Lower leg skin (tissue), 4 donors: Measurements from ENCODE around the gene COL1A2. TPM values are rescaled to one million over a fixed set of nuclear protein-coding genes. Genes with fewer than 3 reads are reported as not detected.

Experiments
- DNase-seq, 2 donors: peaks; one replicate each; pipeline ENCODE4 v3.0.0-alpha.2; 2019; ENCODE audit warnings: low spot score in 2 of 2
- H3K4me3 ChIP-seq: fragments of 200-600 bp; sonication (generic); 2 replicates; pipeline ENCODE4 v1.5.1; 2017; ENCODE audit warnings: mild to moderate bottlenecking, low read depth; ENCODE audit not compliant: poor library complexity, severe bottlenecking
- POLR2A ChIP-seq, 2 donors: fragments of 450-650 bp; IDR thresholded peaks; one replicate each; pipeline ENCODE4 v1.6.1; 2016 to 2017; ENCODE audit warnings: antibody characterized with exemption in 2 of 2, mild to moderate bottlenecking in 1 of 2, moderate library complexity in 1 of 2
- WGBS, 2 donors: methylation state at CpG; one replicate each; pipeline ENCODE4 v1.1.5; 2018; 5-methylcytosine and 5-hydroxymethylcytosine counted together
- intact Hi-C: fragments of 100-400 bp; cut with DNase I; formaldehyde crosslinking; loops from one replicate; pipeline ENCODE4 v1.15.0; 2023; ENCODE audit warnings: low total_unique reads
- total RNA-seq, 4 donors: library from RNA; depleted of rRNA; stranded (reverse); fragments of >200 nt; gene quantifications; one replicate each; pipeline ENCODE4 v1.1.0, GENCODE V29; 2016
- TF ChIP-seq, protein P1 (sequence below), 3 donors: fragments of 450-650 bp; IDR thresholded peaks; one replicate each; pipeline ENCODE4 v1.5.1; 2016; ENCODE audit warnings: antibody characterized with exemption in 3 of 3, mild to moderate bottlenecking in 3 of 3, moderate library complexity in 2 of 3

Gene COL1A2
- total RNA-seq, 4 donors from 2014 or later = 25.7 to 263 (median 33.6) TPM

DNA sequence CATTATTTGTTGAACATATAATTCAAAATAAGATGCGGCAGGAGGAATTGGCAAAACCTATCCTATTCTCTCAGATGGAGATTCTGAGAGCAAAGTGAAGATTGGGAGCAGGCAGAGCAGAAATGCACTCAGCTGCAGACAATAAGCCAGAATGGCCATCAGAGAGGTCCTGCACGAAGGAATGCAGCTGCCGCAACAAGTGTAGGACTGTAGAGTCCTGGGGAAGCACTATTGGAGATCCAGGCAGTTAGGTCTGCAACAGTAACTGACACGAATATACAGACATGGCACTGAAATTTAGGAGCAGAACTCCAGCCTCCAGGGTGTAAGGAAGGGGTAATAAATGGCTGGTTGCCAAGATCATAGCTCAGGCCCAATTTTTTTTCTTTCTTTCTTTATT is 10.4 kb upstream of the COL1A2 start:
- no peak for TF ChIP-seq POLR2A (IDR thresholded peaks at IDR 0.05)
- TF ChIP-seq, protein P1, sequence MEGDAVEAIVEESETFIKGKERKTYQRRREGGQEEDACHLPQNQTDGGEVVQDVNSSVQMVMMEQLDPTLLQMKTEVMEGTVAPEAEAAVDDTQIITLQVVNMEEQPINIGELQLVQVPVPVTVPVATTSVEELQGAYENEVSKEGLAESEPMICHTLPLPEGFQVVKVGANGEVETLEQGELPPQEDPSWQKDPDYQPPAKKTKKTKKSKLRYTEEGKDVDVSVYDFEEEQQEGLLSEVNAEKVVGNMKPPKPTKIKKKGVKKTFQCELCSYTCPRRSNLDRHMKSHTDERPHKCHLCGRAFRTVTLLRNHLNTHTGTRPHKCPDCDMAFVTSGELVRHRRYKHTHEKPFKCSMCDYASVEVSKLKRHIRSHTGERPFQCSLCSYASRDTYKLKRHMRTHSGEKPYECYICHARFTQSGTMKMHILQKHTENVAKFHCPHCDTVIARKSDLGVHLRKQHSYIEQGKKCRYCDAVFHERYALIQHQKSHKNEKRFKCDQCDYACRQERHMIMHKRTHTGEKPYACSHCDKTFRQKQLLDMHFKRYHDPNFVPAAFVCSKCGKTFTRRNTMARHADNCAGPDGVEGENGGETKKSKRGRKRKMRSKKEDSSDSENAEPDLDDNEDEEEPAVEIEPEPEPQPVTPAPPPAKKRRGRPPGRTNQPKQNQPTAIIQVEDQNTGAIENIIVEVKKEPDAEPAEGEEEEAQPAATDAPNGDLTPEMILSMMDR (IDR thresholded peaks at IDR 0.05) = no peak
- intact Hi-C loops = no loop called here
- no peak for DNase-seq
- 82 to 85% methylated on average over 4 of the region's 4 CpGs for WGBS, 2 donors
- no peak overlapping the region for H3K4me3 ChIP-seq

DNA sequence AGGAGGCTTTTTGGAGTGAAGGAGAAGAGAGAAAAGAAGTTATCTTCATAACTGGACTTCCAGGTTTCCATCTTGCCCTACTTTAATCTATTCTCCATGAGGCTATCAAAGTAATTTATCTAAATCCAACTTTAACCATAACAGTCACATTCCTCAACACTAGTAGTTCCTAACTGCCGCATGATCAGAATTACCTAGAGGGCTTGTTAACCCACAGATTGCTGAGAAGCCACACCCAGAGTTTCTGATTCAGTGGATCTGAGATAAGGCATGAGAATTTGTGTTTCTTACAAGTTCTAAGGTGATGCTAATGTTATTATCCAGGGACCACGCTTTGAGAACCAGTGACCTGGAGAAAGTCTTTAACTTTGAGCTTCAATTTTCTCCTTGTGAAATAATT is 8.3 kb upstream of the COL1A2 start:
- no peak overlapping the region for H3K4me3 ChIP-seq
- WGBS, 2 donors = 69 to 72% methylated on average over 2 of the region's 2 CpGs
- intact Hi-C loops = no loop called here
- TF ChIP-seq POLR2A (IDR thresholded peaks at IDR 0.05) = no peak
- TF ChIP-seq, protein P1 (IDR thresholded peaks at IDR 0.05) = no peak
- DNase-seq = no peak

DNA sequence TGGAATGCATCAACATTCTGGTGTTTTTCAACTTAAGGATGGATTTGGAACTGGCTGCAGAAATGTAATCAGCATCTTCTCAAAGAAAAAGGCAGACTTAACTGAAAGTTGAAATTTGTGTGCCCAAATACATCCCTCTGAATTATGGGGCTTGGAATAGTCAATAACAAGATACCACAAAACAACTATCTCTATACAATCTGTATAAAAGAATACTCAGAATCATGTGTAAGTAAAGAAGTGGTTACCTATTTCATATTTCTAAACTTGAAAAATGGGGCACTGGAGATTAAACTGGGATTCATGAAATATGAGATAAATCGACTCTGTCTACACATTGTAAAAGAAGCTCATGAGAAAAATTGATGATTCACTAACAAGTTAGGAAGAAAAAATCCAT is 6.2 kb upstream of the COL1A2 start:
- intact Hi-C loops = no loop called here
- no peak overlapping the region for H3K4me3 ChIP-seq
- DNase-seq = no peak
- no peak for TF ChIP-seq POLR2A (IDR thresholded peaks at IDR 0.05)
- TF ChIP-seq, protein P1 (IDR thresholded peaks at IDR 0.05) = no peak
- WGBS, 2 donors = 73 to 82% methylated on average over 1 of the region's 1 CpG

GRCh38 chr7:94389381-94389780 is 5.3 kb upstream of the COL1A2 start:
- no peak for TF ChIP-seq POLR2A (IDR thresholded peaks at IDR 0.05)
- TF ChIP-seq, protein P1 (IDR thresholded peaks at IDR 0.05) = no peak
- WGBS, 2 donors = 91 to 93% methylated on average over 1 of the region's 1 CpG
- DNase-seq = no peak
- H3K4me3 ChIP-seq = no peak overlapping the region
- intact Hi-C loops = no loop called here

DNA sequence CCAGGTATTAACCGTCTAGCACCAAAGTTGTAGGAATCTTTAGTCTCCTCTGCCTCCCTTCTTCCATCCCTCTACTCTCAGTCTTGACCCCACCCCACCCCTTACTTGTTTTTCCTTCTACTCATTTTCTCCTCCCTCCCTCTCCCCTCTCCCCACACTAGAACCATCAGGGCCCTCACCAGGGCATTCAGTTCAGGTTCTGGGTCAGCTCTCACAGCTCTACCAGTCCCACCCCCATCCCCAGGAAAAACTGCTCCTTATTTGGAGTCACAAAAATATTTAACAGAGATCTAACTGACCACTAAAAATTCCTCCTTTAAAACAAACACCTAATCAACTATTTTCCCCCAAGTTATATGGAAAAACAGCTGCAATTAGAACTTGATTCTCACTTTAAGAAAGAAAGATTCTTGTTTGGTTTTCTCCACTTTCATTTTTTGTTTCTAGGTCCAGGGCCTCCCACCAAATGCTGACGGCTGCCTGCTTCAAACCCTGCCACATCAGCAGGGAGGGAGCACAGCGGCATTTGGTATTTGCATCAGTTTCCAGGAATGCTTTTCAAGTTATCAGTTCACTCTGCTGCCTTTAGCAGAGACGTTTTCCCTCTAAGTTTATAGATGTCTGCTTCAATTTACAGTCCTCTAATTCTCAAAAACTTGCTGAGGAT is 2.8 kb upstream of the COL1A2 start:
- no peak for DNase-seq
- TF ChIP-seq, protein P1 (IDR thresholded peaks at IDR 0.05) = no peak
- TF ChIP-seq POLR2A (IDR thresholded peaks at IDR 0.05) = no peak
- H3K4me3 ChIP-seq = no peak overlapping the region
- WGBS, 2 donors = 24 to 35% methylated on average over 4 of the region's 4 CpGs
- intact Hi-C loops = no loop called here

GRCh38 chr7:94392393-94392786 is 2.3 kb upstream of the COL1A2 start:
- no peak for TF ChIP-seq POLR2A (IDR thresholded peaks at IDR 0.05)
- TF ChIP-seq, protein P1 (IDR thresholded peaks at IDR 0.05) = no peak
- intact Hi-C loops = no loop called here

More at GRCh38 chr7:94392393-94392786, 2.3 kb upstream of the COL1A2 start:
- no peak overlapping the region for H3K4me3 ChIP-seq
- no peak for DNase-seq
- 63 to 66% methylated on average over 1 of the region's 1 CpG for WGBS, 2 donors
